ENCODE measurements around the gene PLPP3.

The PLPP3 gene

GRCh38 chr1:56496158-56496557 lies 83.2 kb downstream of the PLPP3 start:
- in situ Hi-C loops (cut with HindIII; ENCODE audit: low sequenced_read_pairs), result no loop called here
- DNase-seq (ENCODE audit: low read depth, low spot score), result no peak
- no peak overlapping the region for H3K4me3 ChIP-seq (ENCODE audit: low read depth, low read length)
- TF ChIP-seq, protein P1, sequence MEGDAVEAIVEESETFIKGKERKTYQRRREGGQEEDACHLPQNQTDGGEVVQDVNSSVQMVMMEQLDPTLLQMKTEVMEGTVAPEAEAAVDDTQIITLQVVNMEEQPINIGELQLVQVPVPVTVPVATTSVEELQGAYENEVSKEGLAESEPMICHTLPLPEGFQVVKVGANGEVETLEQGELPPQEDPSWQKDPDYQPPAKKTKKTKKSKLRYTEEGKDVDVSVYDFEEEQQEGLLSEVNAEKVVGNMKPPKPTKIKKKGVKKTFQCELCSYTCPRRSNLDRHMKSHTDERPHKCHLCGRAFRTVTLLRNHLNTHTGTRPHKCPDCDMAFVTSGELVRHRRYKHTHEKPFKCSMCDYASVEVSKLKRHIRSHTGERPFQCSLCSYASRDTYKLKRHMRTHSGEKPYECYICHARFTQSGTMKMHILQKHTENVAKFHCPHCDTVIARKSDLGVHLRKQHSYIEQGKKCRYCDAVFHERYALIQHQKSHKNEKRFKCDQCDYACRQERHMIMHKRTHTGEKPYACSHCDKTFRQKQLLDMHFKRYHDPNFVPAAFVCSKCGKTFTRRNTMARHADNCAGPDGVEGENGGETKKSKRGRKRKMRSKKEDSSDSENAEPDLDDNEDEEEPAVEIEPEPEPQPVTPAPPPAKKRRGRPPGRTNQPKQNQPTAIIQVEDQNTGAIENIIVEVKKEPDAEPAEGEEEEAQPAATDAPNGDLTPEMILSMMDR (IDR thresholded peaks at IDR 0.05; ENCODE audit: low read depth, low read length), result no peak

- H3K4me3 ChIP-seq (ENCODE audit: low read depth, low read length), result no peak overlapping the region
- TF ChIP-seq, protein P1 (IDR thresholded peaks at IDR 0.05; ENCODE audit: low read depth, low read length), result no peak
- no peak for DNase-seq (ENCODE audit: low read depth, low spot score)
- in situ Hi-C loops (cut with HindIII; ENCODE audit: low sequenced_read_pairs), result no loop called here
These were observed 83.8 kb downstream of the PLPP3 start for GRCh38 chr1:56495538-56495937.

DNA sequence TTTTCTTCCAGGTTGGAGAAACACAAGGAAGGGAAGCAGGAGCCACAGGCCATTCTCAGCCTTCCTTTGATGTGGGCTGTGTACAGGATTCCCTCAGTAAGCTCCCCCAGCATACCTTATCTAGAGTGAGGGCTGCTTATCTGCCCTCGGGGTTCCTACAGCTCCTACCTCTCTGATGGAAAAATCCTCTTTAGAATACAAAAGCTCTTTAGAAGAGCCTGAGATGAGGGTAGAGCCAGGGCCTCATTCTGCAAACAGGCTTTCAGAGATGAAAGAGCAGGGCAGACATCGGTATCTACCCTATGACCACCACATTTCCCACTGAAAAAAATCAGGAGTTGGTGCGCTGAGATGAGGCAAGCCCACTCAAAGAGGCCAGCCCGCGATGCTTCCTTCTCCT lies 85.1 kb downstream of the PLPP3 start:
- in situ Hi-C loops (cut with HindIII; ENCODE audit: low sequenced_read_pairs), result no loop called here
- TF ChIP-seq, protein P1 (IDR thresholded peaks at IDR 0.05; ENCODE audit: low read depth, low read length), result no peak
- H3K4me3 ChIP-seq (ENCODE audit: low read depth, low read length), result no peak overlapping the region
- DNase-seq (ENCODE audit: low read depth, low spot score), result no peak

GRCh38 chr1:56493826-56494225 lies 85.5 kb downstream of the PLPP3 start:
- H3K4me3 ChIP-seq (ENCODE audit: low read depth, low read length), result no peak overlapping the region
- in situ Hi-C loops (cut with HindIII; ENCODE audit: low sequenced_read_pairs), result no loop called here
- TF ChIP-seq, protein P1 (IDR thresholded peaks at IDR 0.05; ENCODE audit: low read depth, low read length), result no peak
- no peak for DNase-seq (ENCODE audit: low read depth, low spot score)

GRCh38 chr1:56491441-56491840 lies 87.9 kb downstream of the PLPP3 start:
- DNase-seq (ENCODE audit: low read depth, low spot score), result no peak
- H3K4me3 ChIP-seq (ENCODE audit: low read depth, low read length), result no peak overlapping the region
- in situ Hi-C loops (cut with HindIII; ENCODE audit: low sequenced_read_pairs), result no loop called here
- TF ChIP-seq, protein P1 (IDR thresholded peaks at IDR 0.05; ENCODE audit: low read depth, low read length), result no peak

DNA sequence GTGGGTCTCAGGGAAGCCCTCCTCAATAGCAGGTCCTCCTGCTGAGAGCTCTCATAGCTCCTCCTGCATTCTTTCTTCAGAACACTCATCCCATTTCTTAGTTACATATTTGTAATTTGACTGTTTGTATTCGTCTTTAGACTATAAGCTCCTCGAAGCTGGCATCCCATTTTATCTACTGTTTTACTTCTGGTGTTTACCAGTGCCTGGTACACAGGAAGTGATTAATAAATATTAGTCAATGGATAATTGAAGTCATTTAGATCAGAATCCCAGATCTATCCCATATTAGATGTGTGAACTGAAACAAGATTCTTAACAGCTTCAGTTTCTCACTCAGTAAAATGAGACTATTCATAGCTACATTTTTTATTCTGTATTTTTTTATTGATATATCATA lies 88.7 kb downstream of the PLPP3 start:
- in situ Hi-C loops (cut with HindIII; ENCODE audit: low sequenced_read_pairs), result no loop called here
- no peak for DNase-seq (ENCODE audit: low read depth, low spot score)
- TF ChIP-seq, protein P1 (IDR thresholded peaks at IDR 0.05; ENCODE audit: low read depth, low read length), result no peak

DNA sequence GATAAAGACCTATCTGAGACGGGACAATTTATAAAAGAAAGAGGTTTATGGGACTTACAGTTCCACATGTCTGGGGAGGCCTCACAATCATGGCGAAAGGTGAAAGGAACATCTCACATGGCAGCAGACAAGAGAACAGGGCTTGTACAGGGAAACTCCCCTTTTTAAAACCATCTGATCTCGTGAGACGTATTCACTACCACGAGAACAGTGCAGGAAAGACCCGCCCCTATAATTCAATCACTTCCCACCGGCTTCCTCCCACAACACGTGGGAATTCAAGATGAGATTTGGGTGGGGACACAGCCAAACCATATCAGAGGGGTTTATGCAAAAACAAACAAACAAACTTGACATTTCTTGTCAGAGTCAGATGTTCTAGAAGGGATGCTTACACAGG lies 89.7 kb downstream of the PLPP3 start:
- H3K4me3 ChIP-seq (ENCODE audit: low read depth, low read length), result no peak overlapping the region
- in situ Hi-C loops (cut with HindIII; ENCODE audit: low sequenced_read_pairs), result no loop called here
- TF ChIP-seq, protein P1 (IDR thresholded peaks at IDR 0.05; ENCODE audit: low read depth, low read length), result no peak
- no peak for DNase-seq (ENCODE audit: low read depth, low spot score)

More for the DNA sequence above, 88.7 kb downstream of the PLPP3 start:
- no peak overlapping the region for H3K4me3 ChIP-seq (ENCODE audit: low read depth, low read length)
